Coronary artery (tissue), 2 donors: ENCODE data around the gene AOC2.

Source experiments
- DNase-seq: peaks from one replicate; pipeline ENCODE4 v3.0.0-alpha.2; 2017; ENCODE audit warnings: low spot score
- H3K27ac ChIP-seq, 2 donors: fragments of 200-600 bp; sonication (generic); one replicate each; pipeline ENCODE4 v1.5.1; 2016 to 2019
- H3K4me3 ChIP-seq: fragments of 200-600 bp; sonication (generic); 2 replicates; pipeline ENCODE4 v1.5.1; 2016; ENCODE audit warnings: mild to moderate bottlenecking, moderate library complexity
- CTCF ChIP-seq: fragments of 200-600 bp; sonication (generic); IDR thresholded peaks from one replicate; pipeline ENCODE4 v1.5.1; 2019; ENCODE audit warnings: antibody characterized with exemption

AOC2 gene

GRCh38 chr17:42844271-42844670, at the start of gene AOC2:
AOC2 (plus strand) TSS chr17:42844580; CDS start chr17:42844627, 47 bp downstream.
- Histone ChIP-seq H3K4me3 (no peak within 1 kb of the TSS), H3K27ac (peak within 1 kb of the TSS in 1 of 2 donors; percentile 49)
- DNase-seq, result peak; percentile 17
- TF ChIP-seq CTCF, result no peak

DNA sequence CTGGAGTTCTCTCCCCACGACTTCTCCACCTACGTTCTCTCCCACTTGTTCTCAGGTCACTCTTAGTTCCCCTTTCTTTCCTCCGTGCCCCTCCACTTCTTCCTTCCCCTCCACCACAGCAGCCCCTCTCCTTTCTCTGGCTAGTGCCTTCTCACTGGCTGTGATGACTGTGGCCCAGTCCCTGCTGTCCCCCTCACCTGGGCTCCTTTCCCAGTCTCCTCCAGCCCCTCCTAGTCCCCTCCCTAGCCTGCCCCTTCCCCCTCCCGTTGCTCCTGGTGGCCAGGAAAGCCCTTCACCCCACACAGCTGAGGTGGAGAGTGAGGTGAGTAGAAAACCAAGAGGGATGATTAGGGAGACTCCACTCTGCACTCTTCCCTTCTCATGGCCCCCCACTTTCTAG, 49.3 kb upstream of the AOC2 start:
- TF ChIP-seq CTCF, result no peak
- peak; percentile 38 for DNase-seq
- no peak overlapping the region for H3K27ac ChIP-seq

DNA sequence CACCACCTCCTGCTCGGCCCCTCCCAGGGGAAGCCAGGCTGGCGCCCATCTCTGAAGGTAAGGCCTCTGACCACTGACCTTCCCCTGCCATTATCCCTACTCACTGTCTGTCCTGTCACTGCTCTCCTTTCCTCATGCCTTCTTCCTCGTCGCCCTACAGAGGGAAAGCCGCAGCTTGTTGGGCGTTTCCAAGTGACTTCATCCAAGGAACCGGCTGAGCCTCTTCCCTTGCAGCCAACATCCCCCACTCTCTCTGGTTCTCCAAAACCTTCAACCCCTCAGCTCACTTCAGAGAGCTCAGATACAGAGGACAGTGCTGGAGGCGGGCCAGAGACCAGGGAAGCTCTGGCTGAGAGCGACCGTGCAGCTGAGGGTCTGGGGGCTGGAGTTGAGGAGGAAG, 48.9 kb upstream of the AOC2 start:
- no peak overlapping the region for H3K4me3 ChIP-seq
- no peak for DNase-seq
- no peak for TF ChIP-seq CTCF

More for the DNA sequence above, 49.3 kb upstream of the AOC2 start:
- no peak overlapping the region for H3K4me3 ChIP-seq

GRCh38 chr17:42796066-42796758, 48.2 kb upstream of the AOC2 start:
- Histone ChIP-seq H3K27ac (no peak overlapping the region), H3K4me3 (no peak overlapping the region)
- peak; percentile 17 for DNase-seq
- no peak for TF ChIP-seq CTCF

More for the DNA sequence above, 48.9 kb upstream of the AOC2 start:
- no peak overlapping the region for H3K27ac ChIP-seq

DNA sequence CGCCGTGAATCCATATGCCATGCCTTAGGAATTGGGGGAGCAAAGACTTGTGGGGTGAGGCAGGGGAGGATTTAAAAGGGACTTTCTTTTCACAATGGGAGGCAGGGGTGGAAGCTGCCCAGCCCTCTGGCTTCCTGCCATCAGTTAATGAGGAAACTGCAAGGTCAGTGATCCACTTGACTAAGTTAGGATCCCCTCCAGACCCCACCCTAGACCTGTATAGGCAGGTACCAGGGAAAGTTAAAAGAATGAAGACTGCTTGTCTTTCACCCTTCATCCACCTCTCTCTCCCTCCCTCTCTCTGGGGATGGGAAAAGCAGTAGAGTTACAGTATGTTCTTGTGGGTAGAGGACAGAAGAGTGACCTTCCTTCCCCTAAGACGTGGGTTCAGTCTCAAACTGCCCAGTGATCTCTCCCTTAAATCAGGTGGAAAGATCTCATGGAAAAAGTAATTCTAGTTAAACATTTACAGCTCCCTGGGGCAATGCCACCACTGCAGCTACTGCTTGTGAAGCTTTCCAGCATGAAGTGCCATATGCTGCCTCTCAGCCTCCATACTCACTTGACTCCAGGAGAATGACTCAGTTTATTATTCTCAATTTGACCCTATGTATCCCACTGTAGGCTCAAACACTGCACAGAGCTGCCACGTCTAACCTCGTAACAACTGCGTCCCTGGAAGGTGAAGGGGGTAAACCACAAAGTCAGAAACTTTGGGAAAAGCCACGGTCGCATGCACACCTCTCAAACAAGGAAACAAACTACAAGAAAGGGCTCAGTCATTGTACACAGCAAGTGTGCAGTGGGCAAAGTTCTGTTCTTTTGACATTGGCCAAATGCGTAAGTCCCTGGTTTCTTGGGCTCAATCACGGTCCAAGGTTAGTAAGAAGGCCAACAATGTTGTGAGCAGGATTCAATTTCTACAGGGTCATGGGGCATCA, 47.0 kb upstream of the AOC2 start:
- no peak for DNase-seq
- no peak for TF ChIP-seq CTCF
- Histone ChIP-seq H3K4me3 (peak overlapping the region; percentile 94), H3K27ac (no peak overlapping the region)

DNA sequence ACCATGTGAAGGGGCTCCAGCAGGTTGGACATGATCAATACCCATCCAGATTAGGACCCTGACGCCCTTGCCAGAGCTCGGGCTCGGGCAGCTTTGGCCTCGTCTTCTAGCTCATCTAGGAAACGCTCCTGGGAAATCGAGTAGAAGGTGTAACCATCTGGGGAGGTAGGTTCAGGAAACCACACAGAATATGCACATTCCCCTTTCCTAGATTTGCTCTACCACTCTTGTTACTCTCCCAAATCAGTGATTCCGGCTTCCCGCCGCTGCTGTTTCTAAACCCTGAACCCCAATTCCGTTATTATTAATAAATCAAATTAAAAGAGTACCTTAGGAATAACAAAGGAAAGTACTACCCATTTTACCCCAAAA, 46.4 kb upstream of the AOC2 start:
- no peak for TF ChIP-seq CTCF
- peak overlapping the region; percentile 25 to 80 for H3K27ac ChIP-seq
- no peak for DNase-seq
- H3K4me3 ChIP-seq, result peak overlapping the region; percentile 94
